Activated T-helper 2 cell treated with anti-CD3 and anti-CD28 coated beads, Interferon-gamma antibody, Interleukin-2, Interleukin-4, amounts not matched to agents 10 μg/mL and 5 μg/mL and 100 μg/mL, durations not matched to agents 14 hours and 24 hours and 36 hours (primary cell): ENCODE data around the gene NCAPG2. TPM values are rescaled to one million over a fixed set of nuclear protein-coding genes. Genes with fewer than 3 reads are reported as not detected.

Experiments used
- DNase-seq: peaks from one replicate; pipeline ENCODE4 v3.0.0; 2021; ENCODE audit warnings: low spot score
- H3K27ac Mint-ChIP-seq: one replicate; pipeline ENCODE4 v1.8.0; 2021; ENCODE audit warnings: mixed read lengths
- H3K27me3 Mint-ChIP-seq: one replicate; pipeline ENCODE4 v1.8.0; 2021; ENCODE audit warnings: low read depth, mixed read lengths
- H3K36me3 Mint-ChIP-seq: one replicate; pipeline ENCODE4 v1.8.0; 2021; ENCODE audit warnings: low read depth, mixed read lengths
- H3K4me1 Mint-ChIP-seq: one replicate; pipeline ENCODE4 v1.8.0; 2021; ENCODE audit warnings: low read depth, mixed read lengths
- H3K4me3 Mint-ChIP-seq: one replicate; pipeline ENCODE4 v1.8.0; 2021; ENCODE audit warnings: low read depth, mild to moderate bottlenecking, moderate library complexity, mixed read lengths
- H3K9me3 Mint-ChIP-seq: one replicate; pipeline ENCODE4 v1.8.0; 2021; ENCODE audit warnings: mixed read lengths
- intact Hi-C: fragments of 100-400 bp; cut with micrococcal nuclease; formaldehyde crosslinking; loops from one replicate; pipeline ENCODE4 v1.15.1; 2023
- total RNA-seq: library from RNA; stranded (reverse); gene quantifications from 2 replicates; pipeline ENCODE4 v1.2.3, GENCODE V29; 2022

The NCAPG2 gene
- 94.7 and 101 TPM in 2 replicates for total RNA-seq

- Mint-ChIP-seq H3K27me3 (no peaks in the 10 kb centered on the region), H3K4me1 (peaks cover 43% of the 10 kb centered on the region), H3K27ac (peak within 1 kb of the TSS; percentile 87), H3K9me3 (peaks cover 8% of the 10 kb centered on the region), H3K4me3 (peak within 1 kb of the TSS; percentile 82), H3K36me3 (peaks cover 40% of the 10 kb centered on the region)
- DNase-seq, result peak; percentile 94
- intact Hi-C loops, result loop anchor here (2.0 to 10.0 kb wide), 4 partner anchors 48 to 272 kb away; partner anchors contain the start of genes DYNC2I1 and ESYT2
Measured at GRCh38 chr7:158704524-158705233, at the start of gene NCAPG2. Gene NCAPG2, minus strand, starts transcription at chr7:158704804. Its CDS starts 2,905 bp downstream, at chr7:158701899.

- Mint-ChIP-seq H3K36me3 (peaks cover 55% of the 10 kb centered on the region), H3K9me3 (no peaks in the 10 kb centered on the region), H3K27ac (no peak overlapping the region), H3K4me1 (peaks cover 3% of the 10 kb centered on the region), H3K4me3 (no peak overlapping the region), H3K27me3 (no peaks in the 10 kb centered on the region)
- no peak for DNase-seq
- intact Hi-C loops, result no loop called here
Measured at GRCh38 chr7:158753900-158754299, 49.3 kb upstream of the NCAPG2 start.

- H3K4me3 Mint-ChIP-seq, result no peak overlapping the region
- H3K4me1 Mint-ChIP-seq, result peaks cover 3% of the 10 kb centered on the region
- no peaks in the 10 kb centered on the region for H3K9me3 Mint-ChIP-seq
- no peak for DNase-seq
- peaks cover 48% of the 10 kb centered on the region for H3K36me3 Mint-ChIP-seq
- no peaks in the 10 kb centered on the region for H3K27me3 Mint-ChIP-seq
- intact Hi-C loops, result no loop called here
- no peak overlapping the region for H3K27ac Mint-ChIP-seq
Measured at GRCh38 chr7:158751751-158752150, 47.1 kb upstream of the NCAPG2 start.

GRCh38 chr7:158751199-158751598 lies 46.6 kb upstream of the NCAPG2 start:
- Mint-ChIP-seq H3K27ac (no peak overlapping the region), H3K9me3 (no peaks in the 10 kb centered on the region), H3K36me3 (peaks cover 47% of the 10 kb centered on the region), H3K27me3 (no peaks in the 10 kb centered on the region), H3K4me1 (peaks cover 3% of the 10 kb centered on the region), H3K4me3 (no peak overlapping the region)
- intact Hi-C loops, result no loop called here
- DNase-seq, result no peak

- no peaks in the 10 kb centered on the region for H3K27me3 Mint-ChIP-seq
- no peaks in the 10 kb centered on the region for H3K9me3 Mint-ChIP-seq
- no peak overlapping the region for H3K4me3 Mint-ChIP-seq
- peaks cover 49% of the 10 kb centered on the region for H3K36me3 Mint-ChIP-seq
- intact Hi-C loops, result no loop called here
- no peak for DNase-seq
- H3K4me1 Mint-ChIP-seq, result peaks cover 3% of the 10 kb centered on the region
- H3K27ac Mint-ChIP-seq, result no peak overlapping the region
Measured at GRCh38 chr7:158750702-158751101, 46.1 kb upstream of the NCAPG2 start.

- H3K4me3 Mint-ChIP-seq, result no peak overlapping the region
- DNase-seq, result no peak
- H3K4me1 Mint-ChIP-seq, result no peaks in the 10 kb centered on the region
- H3K9me3 Mint-ChIP-seq, result no peaks in the 10 kb centered on the region
- no peaks in the 10 kb centered on the region for H3K27me3 Mint-ChIP-seq
- peaks cover 49% of the 10 kb centered on the region for H3K36me3 Mint-ChIP-seq
- intact Hi-C loops, result no loop called here
- H3K27ac Mint-ChIP-seq, result no peak overlapping the region
Measured at GRCh38 chr7:158749396-158749795, 44.8 kb upstream of the NCAPG2 start.

- no peaks in the 10 kb centered on the region for H3K4me1 Mint-ChIP-seq
- no peak overlapping the region for H3K4me3 Mint-ChIP-seq
- DNase-seq, result no peak
- peaks cover 51% of the 10 kb centered on the region for H3K36me3 Mint-ChIP-seq
- no peak overlapping the region for H3K27ac Mint-ChIP-seq
- H3K27me3 Mint-ChIP-seq, result no peaks in the 10 kb centered on the region
- H3K9me3 Mint-ChIP-seq, result no peaks in the 10 kb centered on the region
- intact Hi-C loops, result no loop called here
Measured at GRCh38 chr7:158748335-158748734, 43.7 kb upstream of the NCAPG2 start.

GRCh38 chr7:158747408-158747807 lies 42.8 kb upstream of the NCAPG2 start:
- H3K27ac Mint-ChIP-seq, result no peak overlapping the region
- no peak overlapping the region for H3K4me3 Mint-ChIP-seq
- peaks cover 60% of the 10 kb centered on the region for H3K36me3 Mint-ChIP-seq
- DNase-seq, result no peak
- intact Hi-C loops, result no loop called here
- H3K4me1 Mint-ChIP-seq, result no peaks in the 10 kb centered on the region
- H3K9me3 Mint-ChIP-seq, result no peaks in the 10 kb centered on the region
- H3K27me3 Mint-ChIP-seq, result no peaks in the 10 kb centered on the region

GRCh38 chr7:158746957-158747356 lies 42.4 kb upstream of the NCAPG2 start:
- no peaks in the 10 kb centered on the region for H3K4me1 Mint-ChIP-seq
- no peak overlapping the region for H3K4me3 Mint-ChIP-seq
- intact Hi-C loops, result no loop called here
- H3K27ac Mint-ChIP-seq, result no peak overlapping the region
- peaks cover 65% of the 10 kb centered on the region for H3K36me3 Mint-ChIP-seq
- H3K9me3 Mint-ChIP-seq, result no peaks in the 10 kb centered on the region
- no peaks in the 10 kb centered on the region for H3K27me3 Mint-ChIP-seq
- DNase-seq, result no peak

- H3K36me3 Mint-ChIP-seq, result peaks cover 72% of the 10 kb centered on the region
- no peak overlapping the region for H3K27ac Mint-ChIP-seq
- no peaks in the 10 kb centered on the region for H3K4me1 Mint-ChIP-seq
- H3K9me3 Mint-ChIP-seq, result no peaks in the 10 kb centered on the region
- intact Hi-C loops, result no loop called here
- no peaks in the 10 kb centered on the region for H3K27me3 Mint-ChIP-seq
- no peak for DNase-seq
- no peak overlapping the region for H3K4me3 Mint-ChIP-seq
Measured at GRCh38 chr7:158745057-158745715, 40.6 kb upstream of the NCAPG2 start.

- Mint-ChIP-seq H3K27me3 (no peaks in the 10 kb centered on the region), H3K9me3 (no peaks in the 10 kb centered on the region), H3K4me1 (no peaks in the 10 kb centered on the region), H3K4me3 (no peak overlapping the region), H3K27ac (no peak overlapping the region), H3K36me3 (peaks cover 75% of the 10 kb centered on the region)
- no peak for DNase-seq
- intact Hi-C loops, result no loop called here
Measured at GRCh38 chr7:158744070-158744469, 39.5 kb upstream of the NCAPG2 start.

- Mint-ChIP-seq H3K9me3 (no peaks in the 10 kb centered on the region), H3K36me3 (peaks cover 84% of the 10 kb centered on the region), H3K27me3 (no peaks in the 10 kb centered on the region), H3K4me3 (no peak overlapping the region), H3K27ac (no peak overlapping the region), H3K4me1 (no peaks in the 10 kb centered on the region)
- DNase-seq, result no peak
- intact Hi-C loops, result no loop called here
Measured at GRCh38 chr7:158743219-158743618, 38.6 kb upstream of the NCAPG2 start.

- no peaks in the 10 kb centered on the region for H3K4me1 Mint-ChIP-seq
- H3K4me3 Mint-ChIP-seq, result no peak overlapping the region
- H3K36me3 Mint-ChIP-seq, result peaks cover 86% of the 10 kb centered on the region
- intact Hi-C loops, result no loop called here
- DNase-seq, result no peak
- H3K9me3 Mint-ChIP-seq, result no peaks in the 10 kb centered on the region
- H3K27ac Mint-ChIP-seq, result no peak overlapping the region
- no peaks in the 10 kb centered on the region for H3K27me3 Mint-ChIP-seq
Measured at GRCh38 chr7:158742065-158742821, 37.6 kb upstream of the NCAPG2 start.
